OCI-LY1 (cell line): ENCODE data around the gene VPS37C.
"Not testable (repeated sequence)": the region's sequence is repeated elsewhere in the genome, so short reads cannot be mapped to it uniquely, and the experiment has no call there.

Experiments used
- EZH2 ChIP-seq: fragments of 200-600 bp; sonication (generic), shearing (Covaris generic); IDR thresholded peaks from 2 replicates; pipeline ENCODE4 v1.8.0; 2017; ENCODE audit warnings: borderline replicate concordance, mixed run types, mild to moderate bottlenecking, antibody characterized with exemption, low read length, moderate library complexity, mixed read lengths
- TF ChIP-seq, protein P1 (sequence below): fragments of 200-600 bp; sonication (generic), shearing (Covaris generic); IDR thresholded peaks from 2 replicates; pipeline ENCODE4 v1.5.1; 2017; ENCODE audit warnings: mild to moderate bottlenecking, antibody characterized with exemption, low read length, moderate library complexity, mixed read lengths

GRCh38 chr11:61210629-61211028, 49.4 kb upstream of the VPS37C start:
- TF ChIP-seq, protein P1, sequence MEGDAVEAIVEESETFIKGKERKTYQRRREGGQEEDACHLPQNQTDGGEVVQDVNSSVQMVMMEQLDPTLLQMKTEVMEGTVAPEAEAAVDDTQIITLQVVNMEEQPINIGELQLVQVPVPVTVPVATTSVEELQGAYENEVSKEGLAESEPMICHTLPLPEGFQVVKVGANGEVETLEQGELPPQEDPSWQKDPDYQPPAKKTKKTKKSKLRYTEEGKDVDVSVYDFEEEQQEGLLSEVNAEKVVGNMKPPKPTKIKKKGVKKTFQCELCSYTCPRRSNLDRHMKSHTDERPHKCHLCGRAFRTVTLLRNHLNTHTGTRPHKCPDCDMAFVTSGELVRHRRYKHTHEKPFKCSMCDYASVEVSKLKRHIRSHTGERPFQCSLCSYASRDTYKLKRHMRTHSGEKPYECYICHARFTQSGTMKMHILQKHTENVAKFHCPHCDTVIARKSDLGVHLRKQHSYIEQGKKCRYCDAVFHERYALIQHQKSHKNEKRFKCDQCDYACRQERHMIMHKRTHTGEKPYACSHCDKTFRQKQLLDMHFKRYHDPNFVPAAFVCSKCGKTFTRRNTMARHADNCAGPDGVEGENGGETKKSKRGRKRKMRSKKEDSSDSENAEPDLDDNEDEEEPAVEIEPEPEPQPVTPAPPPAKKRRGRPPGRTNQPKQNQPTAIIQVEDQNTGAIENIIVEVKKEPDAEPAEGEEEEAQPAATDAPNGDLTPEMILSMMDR: not testable (repeated sequence)
- not testable (repeated sequence) for TF ChIP-seq EZH2
